ENCODE measurements around the gene KLHDC7A.
A peak's percentile ranks its signal among the peaks of the same experiment; 100 is the strongest.
"Not testable (repeated sequence)": the region's sequence is repeated elsewhere in the genome, so short reads cannot be mapped to it uniquely, and the experiment has no call there.

Gene KLHDC7A

GRCh38 chr1:18480315-18481189 lies at the start of gene KLHDC7A:
Gene KLHDC7A (plus strand): TSS chr1:18480930. CDS start chr1:18480982, 52 bp downstream.
- DNase-seq: peak in 1 of 2 experiments; percentile 23

- DNase-seq: no peak
Measured at GRCh38 chr1:18434041-18434440, 46.7 kb upstream of the KLHDC7A start.

- DNase-seq: no peak
Measured at GRCh38 chr1:18440385-18441226, 40.1 kb upstream of the KLHDC7A start.

GRCh38 chr1:18443587-18444520 lies 36.9 kb upstream of the KLHDC7A start:
- no peak for DNase-seq

- DNase-seq: no peak
Measured at GRCh38 chr1:18444563-18444962, 36.2 kb upstream of the KLHDC7A start.

GRCh38 chr1:18446751-18447150 lies 34.0 kb upstream of the KLHDC7A start:
- DNase-seq: no peak

- DNase-seq: no peak
Measured at GRCh38 chr1:18447509-18448220, 33.1 kb upstream of the KLHDC7A start.

GRCh38 chr1:18448889-18449288 lies 31.8 kb upstream of the KLHDC7A start:
- no peak for DNase-seq

GRCh38 chr1:18452550-18452949 lies 28.2 kb upstream of the KLHDC7A start:
- peak in 1 of 2 experiments; percentile 10 for DNase-seq

- DNase-seq: no peak
Measured at GRCh38 chr1:18458133-18459092, 22.3 kb upstream of the KLHDC7A start.

- DNase-seq: no peak
Measured at GRCh38 chr1:18461656-18462055, 19.1 kb upstream of the KLHDC7A start.

GRCh38 chr1:18462517-18462916 lies 18.2 kb upstream of the KLHDC7A start:
- DNase-seq: not testable (repeated sequence)

GRCh38 chr1:18463063-18463462 lies 17.7 kb upstream of the KLHDC7A start:
- DNase-seq: no peak

- DNase-seq: no peak
Measured at GRCh38 chr1:18463984-18464664, 16.6 kb upstream of the KLHDC7A start.

- DNase-seq: no peak
Measured at GRCh38 chr1:18464665-18465050, 16.1 kb upstream of the KLHDC7A start.

- DNase-seq: no peak
Measured at GRCh38 chr1:18466676-18467075, 14.1 kb upstream of the KLHDC7A start.

GRCh38 chr1:18468570-18468969 lies 12.2 kb upstream of the KLHDC7A start:
- DNase-seq: no peak

GRCh38 chr1:18469514-18469913 lies 11.2 kb upstream of the KLHDC7A start:
- DNase-seq: no peak

GRCh38 chr1:18470671-18471355 lies 9.9 kb upstream of the KLHDC7A start:
- DNase-seq: no peak
